ENCODE results near the gene PRSS57.

DNA sequence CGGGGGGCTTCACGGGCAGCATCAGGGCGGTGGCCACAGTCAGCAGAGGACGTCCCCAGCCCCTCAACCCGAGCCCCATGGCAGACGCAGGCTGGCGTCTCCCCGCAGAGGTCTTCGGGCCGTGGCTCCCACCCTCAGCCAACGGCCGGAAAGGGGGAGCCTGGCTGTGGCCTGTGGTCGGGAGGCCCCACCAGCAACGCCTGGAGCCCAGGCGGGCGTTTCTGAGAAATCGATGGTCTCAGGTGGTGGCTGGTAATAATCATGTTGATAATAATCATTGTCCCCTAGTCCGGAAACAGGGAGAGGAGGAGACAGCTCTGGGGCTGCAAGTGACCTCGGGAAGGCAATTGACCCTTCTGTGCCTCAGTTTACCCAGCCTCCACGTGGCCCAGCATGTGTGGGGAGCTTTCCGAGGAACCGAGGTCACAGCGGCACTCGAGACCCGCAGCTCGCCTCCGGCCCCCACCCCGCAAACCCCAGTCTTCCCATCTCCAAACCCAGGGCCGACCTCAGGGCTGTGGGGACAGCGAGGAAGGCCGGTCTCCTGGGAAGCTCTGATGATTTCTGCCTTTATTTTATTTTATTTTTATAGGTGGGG, at the start of gene PRSS57:
- TF ChIP-seq GATA2 (IDR thresholded peaks at IDR 0.05; ENCODE audit: low read depth, low read length) (no peak), GATA3 (IDR thresholded peaks at IDR 0.05; ENCODE audit: low read depth, low read length) (no peak)

Data from SH-SY5Y (cell line).